HG03565 (cell line): Measurements from ENCODE around the gene NEK7.
A peak's percentile ranks its signal among the peaks of the same experiment; 100 is the strongest.
"Not testable (repeated sequence)": the region's sequence is repeated elsewhere in the genome, so short reads cannot be mapped to it uniquely, and the experiment has no call there.

ENCODE experiments used
- ATAC-seq: cut with Tn5 transposase; IDR thresholded peaks from one replicate; pipeline ENCODE4 v1.9.1; 2021; ENCODE audit warnings: mild to moderate bottlenecking, moderate library complexity; ENCODE audit not compliant: unreplicated experiment

Gene NEK7

GRCh38 chr1:198156745-198157240 lies at the start of gene NEK7:
NEK7 (plus strand) TSS chr1:198156998; CDS start chr1:198232581, 75,583 bp downstream.
- ATAC-seq, result peak; percentile 36

GRCh38 chr1:198107091-198107501 lies 49.7 kb upstream of the NEK7 start:
- ATAC-seq, result no peak

- no peak for ATAC-seq
Observed at GRCh38 chr1:198108636-198109370, 48.0 kb upstream of the NEK7 start.

- ATAC-seq, result no peak
Observed at GRCh38 chr1:198109371-198109715, 47.5 kb upstream of the NEK7 start.

GRCh38 chr1:198113342-198113750 lies 43.5 kb upstream of the NEK7 start:
- ATAC-seq, result no peak

- no peak for ATAC-seq
Observed at GRCh38 chr1:198116069-198116468, 40.7 kb upstream of the NEK7 start.

GRCh38 chr1:198116469-198116868 lies 40.3 kb upstream of the NEK7 start:
- ATAC-seq, result no peak

GRCh38 chr1:198117267-198117666 lies 39.5 kb upstream of the NEK7 start:
- ATAC-seq, result no peak

- ATAC-seq, result no peak
Observed at GRCh38 chr1:198118134-198118533, 38.7 kb upstream of the NEK7 start.

GRCh38 chr1:198119906-198120305 lies 36.9 kb upstream of the NEK7 start:
- ATAC-seq, result no peak

GRCh38 chr1:198121056-198121826 lies 35.6 kb upstream of the NEK7 start:
- no peak for ATAC-seq

GRCh38 chr1:198122693-198123092 lies 34.1 kb upstream of the NEK7 start:
- ATAC-seq, result no peak

GRCh38 chr1:198123133-198123532 lies 33.7 kb upstream of the NEK7 start:
- ATAC-seq, result no peak

- no peak for ATAC-seq
Observed at GRCh38 chr1:198124673-198125072, 32.1 kb upstream of the NEK7 start.

GRCh38 chr1:198125995-198126735 lies 30.6 kb upstream of the NEK7 start:
- ATAC-seq, result no peak

- no peak for ATAC-seq
Observed at GRCh38 chr1:198128533-198128932, 28.3 kb upstream of the NEK7 start.

GRCh38 chr1:198130053-198130452 lies 26.7 kb upstream of the NEK7 start:
- not testable (repeated sequence) for ATAC-seq

GRCh38 chr1:198132060-198132781 lies 24.6 kb upstream of the NEK7 start:
- ATAC-seq, result peak; percentile 79

- ATAC-seq, result no peak
Observed at GRCh38 chr1:198134252-198134651, 22.5 kb upstream of the NEK7 start.

- ATAC-seq, result no peak
Observed at GRCh38 chr1:198135366-198135765, 21.4 kb upstream of the NEK7 start.
